KMS-11 (cell line): Measurements from ENCODE around the gene THEMIS.

Source experiments
- H2AFZ ChIP-seq: fragments of 200-600 bp; sonication (generic); 2 replicates; pipeline ENCODE4 v1.6.1; 2016; ENCODE audit warnings: antibody characterized with exemption, mixed run types, low read depth
- H3K27ac ChIP-seq: fragments of 200-600 bp; sonication (generic); 2 replicates; pipeline ENCODE4 v1.6.1; 2016; ENCODE audit warnings: mild to moderate bottlenecking, mixed run types
- H3K27me3 ChIP-seq: fragments of 200-600 bp; sonication (generic); 2 replicates; pipeline ENCODE4 v1.6.1; 2017; ENCODE audit warnings: mild to moderate bottlenecking, low read depth, mixed run types, moderate library complexity; ENCODE audit not compliant: insufficient read depth
- H3K36me3 ChIP-seq: fragments of 200-600 bp; sonication (generic); 2 replicates; pipeline ENCODE4 v1.6.1; 2017; ENCODE audit warnings: mild to moderate bottlenecking, mixed run types; ENCODE audit not compliant: insufficient read depth
- H3K4me1 ChIP-seq: fragments of 200-600 bp; sonication (generic); 2 replicates; pipeline ENCODE4 v1.6.1; 2016; ENCODE audit warnings: mild to moderate bottlenecking, low read depth, mixed run types; ENCODE audit not compliant: poor library complexity, severe bottlenecking
- H3K4me2 ChIP-seq: fragments of 200-600 bp; sonication (generic); 2 replicates; pipeline ENCODE4 v1.7.0; 2016; ENCODE audit warnings: mild to moderate bottlenecking, mixed run types
- H3K4me3 ChIP-seq: fragments of 200-600 bp; sonication (generic); IDR thresholded peaks from 2 replicates; pipeline ENCODE4 v1.6.1; 2017; ENCODE audit warnings: low read depth, low read length, mixed read lengths; ENCODE audit not compliant: insufficient read depth
- H3K79me2 ChIP-seq: fragments of 200-600 bp; sonication (generic); 2 replicates; pipeline ENCODE4 v1.6.1; 2016; ENCODE audit warnings: low read depth, mixed run types; ENCODE audit not compliant: insufficient read depth
- H3K9ac ChIP-seq: fragments of 200-600 bp; sonication (generic); 2 replicates; pipeline ENCODE4 v1.6.1; 2016; ENCODE audit warnings: mild to moderate bottlenecking, mixed run types
- H4K20me1 ChIP-seq: fragments of 200-600 bp; sonication (generic); 2 replicates; pipeline ENCODE4 v1.6.1; 2016; ENCODE audit warnings: mild to moderate bottlenecking, mixed run types; ENCODE audit not compliant: insufficient read depth
- CTCF ChIP-seq: fragments of 200-600 bp; sonication (generic); conservative IDR thresholded peaks from 2 replicates; pipeline ENCODE4 v1.6.1; 2017; ENCODE audit warnings: low read depth, mild to moderate bottlenecking, antibody characterized with exemption, low read length, moderate library complexity, mixed read lengths

Gene THEMIS

GRCh38 chr6:127844529-127844928 is 56.3 kb downstream of the THEMIS start:
- H3K27me3 ChIP-seq: no peaks in the 10 kb centered on the region
- no peak overlapping the region for H3K4me2 ChIP-seq
- no peak overlapping the region for H2AFZ ChIP-seq
- no peak overlapping the region for H3K4me3 ChIP-seq
- H4K20me1 ChIP-seq: peaks cover 22% of the 10 kb centered on the region
- H3K79me2 ChIP-seq: peaks cover 84% of the 10 kb centered on the region
- no peak for TF ChIP-seq CTCF
- no peak overlapping the region for H3K9ac ChIP-seq
- no peak overlapping the region for H3K27ac ChIP-seq
- peaks cover 44% of the 10 kb centered on the region for H3K4me1 ChIP-seq
- H3K36me3 ChIP-seq: no peaks in the 10 kb centered on the region

- Histone ChIP-seq H3K4me3 (no peak overlapping the region), H3K36me3 (no peaks in the 10 kb centered on the region), H3K4me1 (peaks cover 44% of the 10 kb centered on the region), H3K9ac (no peak overlapping the region), H4K20me1 (peaks cover 22% of the 10 kb centered on the region), H3K27me3 (no peaks in the 10 kb centered on the region), H3K27ac (no peak overlapping the region), H3K4me2 (no peak overlapping the region), H2AFZ (no peak overlapping the region), H3K79me2 (peaks cover 87% of the 10 kb centered on the region)
- TF ChIP-seq CTCF: no peak
Measured at GRCh38 chr6:127843582-127843981, 57.3 kb downstream of the THEMIS start.

GRCh38 chr6:127842562-127842961 is 58.3 kb downstream of the THEMIS start:
- Histone ChIP-seq H3K4me3 (no peak overlapping the region), H3K79me2 (peaks cover 95% of the 10 kb centered on the region), H2AFZ (no peak overlapping the region), H3K27me3 (no peaks in the 10 kb centered on the region), H3K4me2 (no peak overlapping the region), H3K4me1 (peaks cover 43% of the 10 kb centered on the region), H4K20me1 (peaks cover 22% of the 10 kb centered on the region), H3K36me3 (no peaks in the 10 kb centered on the region), H3K9ac (no peak overlapping the region), H3K27ac (no peak overlapping the region)
- TF ChIP-seq CTCF: no peak

- Histone ChIP-seq H3K4me2 (no peak overlapping the region), H3K4me1 (peaks cover 36% of the 10 kb centered on the region), H3K36me3 (no peaks in the 10 kb centered on the region), H4K20me1 (peaks cover 15% of the 10 kb centered on the region), H3K9ac (no peak overlapping the region), H3K4me3 (no peak overlapping the region), H2AFZ (no peak overlapping the region), H3K79me2 (peaks cover 88% of the 10 kb centered on the region), H3K27me3 (no peaks in the 10 kb centered on the region), H3K27ac (no peak overlapping the region)
- no peak for TF ChIP-seq CTCF
Measured at GRCh38 chr6:127841811-127842210, 59.0 kb downstream of the THEMIS start.
